Panc1 (cell line): Measurements from ENCODE around the gene TTF2. TPM values are rescaled to one million over a fixed set of nuclear protein-coding genes. Genes with fewer than 3 reads are reported as not detected.
A peak's percentile ranks its signal among the peaks of the same experiment; 100 is the strongest.

Experiments
- ATAC-seq: fragments of 200-7000 bp; cut with Tn5 transposase; 2 replicates; pipeline ENCODE4 v1.9.1; 2020; ENCODE audit warnings: mild to moderate bottlenecking, moderate library complexity
- BruUV-seq: library from RNA; stranded (reverse); fragments of 400-500 nt; replicated peaks from 2 replicates; lab custom pipeline; 2021; lab: Mats Ljungman, UMichigan
- CTCF ChIA-PET: fragments of 300-600 bp; sonication (Branson Sonifier 250); formaldehyde crosslinking; loops from one replicate; lab custom pipeline; 2022; ENCODE audit warnings: antibody characterized with exemption; lab: Charles Lee
- POLR2A ChIA-PET: fragments of 300-600 bp; sonication (Branson Sonifier 250); formaldehyde crosslinking; loops from one replicate; lab custom pipeline; 2022; ENCODE audit warnings: antibody characterized with exemption; lab: Charles Lee
- DNase-seq: peaks from one replicate; pipeline ENCODE4 v3.0.0-alpha.2; 2010; ENCODE audit warnings: low read depth, low spot score
- H3K27ac ChIP-seq: 2 replicates; pipeline ENCODE4 v1.5.1; 2011; ENCODE audit warnings: mild to moderate bottlenecking, low read length, inconsistent platforms
- H3K27me3 ChIP-seq: fragments of 200-500 bp; sonication (Bioruptor generic); 2 replicates; pipeline ENCODE4 v1.6.0; 2014; ENCODE audit warnings: low read length, inconsistent platforms; ENCODE audit not compliant: control insufficient read depth, insufficient read depth
- H3K36me3 ChIP-seq: fragments of 200-500 bp; sonication (Bioruptor generic); 2 replicates; pipeline ENCODE4 v1.5.1; 2014; ENCODE audit warnings: inconsistent platforms, mild to moderate bottlenecking, low read length, moderate library complexity; ENCODE audit not compliant: control insufficient read depth, insufficient read depth
- H3K4me1 ChIP-seq: 2 replicates; pipeline ENCODE4 v1.5.1; 2011; ENCODE audit warnings: inconsistent platforms, mild to moderate bottlenecking, low read length, moderate library complexity; ENCODE audit not compliant: control insufficient read depth, insufficient read depth
- H3K4me3 ChIP-seq, 2 experiments: 2 replicates each; pipeline ENCODE4 v1.5.1; 2011 to 2012; ENCODE audit warnings: low read depth in 2 of 2, low read length in 2 of 2, mild to moderate bottlenecking in 2 of 2, inconsistent platforms in 1 of 2, moderate library complexity in 1 of 2
- H3K9me3 ChIP-seq: fragments of 200-500 bp; sonication (Bioruptor generic); 2 replicates; pipeline ENCODE4 v1.5.1; 2014; ENCODE audit warnings: low read depth, mild to moderate bottlenecking, inconsistent platforms, low read length, moderate library complexity; ENCODE audit not compliant: control insufficient read depth, insufficient read depth
- CTCF ChIP-seq: fragments of 450-650 bp; IDR thresholded peaks from 2 replicates; pipeline ENCODE4 v1.5.1; 2017; ENCODE audit warnings: mild to moderate bottlenecking
- POLR2AphosphoS5 ChIP-seq: IDR thresholded peaks from 2 replicates; pipeline ENCODE4 v1.6.1; 2012; ENCODE audit warnings: mild to moderate bottlenecking, low read depth, low read length, moderate library complexity
- REST ChIP-seq, 2 experiments: IDR thresholded peaks; 2 replicates each; pipeline ENCODE4 v1.6.1; 2011 to 2012; ENCODE audit warnings: low read depth in 2 of 2, control low read depth in 1 of 2, low read length in 1 of 2, mild to moderate bottlenecking in 1 of 2, moderate library complexity in 1 of 2; ENCODE audit not compliant: insufficient read depth in 1 of 2
- SIN3A ChIP-seq: IDR thresholded peaks from 2 replicates; pipeline ENCODE4 v1.6.1; 2012; ENCODE audit warnings: low read depth, mild to moderate bottlenecking, low read length, moderate library complexity, borderline replicate concordance; ENCODE audit not compliant: insufficient read depth
- TCF7L2 ChIP-seq: IDR thresholded peaks from 2 replicates; pipeline ENCODE4 v1.6.1; 2011; ENCODE audit warnings: mild to moderate bottlenecking, low read depth, low read length, inconsistent platforms
- in situ Hi-C: cut with HindIII; loops from 2 replicates; pipeline ENCODE4 v1.10.0; 2016; ENCODE audit warnings: low sequenced_read_pairs, low pct_unique_long_range_greater_than_20kb
- intact Hi-C: fragments of 100-400 bp; cut with micrococcal nuclease; formaldehyde crosslinking; loops from one replicate; pipeline ENCODE4 v1.10.0; 2022; ENCODE audit not compliant: unreplicated experiment
- total RNA-seq: library from RNA; stranded (reverse); gene quantifications from one replicate; pipeline ENCODE4 v1.2.1, GENCODE V29; 2021; ENCODE audit not compliant: unreplicated experiment

TTF2 gene
- total RNA-seq, 1 experiment from 2014 or later, result 32.7 TPM

GRCh38 chr1:117147341-117147831, 87.3 kb downstream of the TTF2 start:
- Histone ChIP-seq H3K4me3 (no peak overlapping the region), H3K4me1 (no peaks in the 10 kb centered on the region; the same call in 1 of the 2 replicates), H3K9me3 (no peaks in the 10 kb centered on the region), H3K27ac (no peak overlapping the region), H3K27me3 (no peaks in the 10 kb centered on the region), H3K36me3 (no peaks in the 10 kb centered on the region)
- ATAC-seq, result peak; percentile 45; the same call in 1 of the 2 replicates
- ChIA-PET CTCF (no interaction called here), POLR2A (no interaction called here)
- intact Hi-C loops, result no loop called here
- DNase-seq, result no peak
- no peak for TF ChIP-seq REST (IDR thresholded peaks at IDR 0.05; ENCODE audit: insufficient read depth in 1 of 2, low read depth in 2 of 2, low read length in 1 of 2)
- TF ChIP-seq SIN3A, result no peak
- TF ChIP-seq TCF7L2, result 0 out of 2 replicates have a peak, but pooled peaks have one; percentile 19
- no peak for TF ChIP-seq CTCF
- TF ChIP-seq POLR2AphosphoS5, result no peak
- in situ Hi-C loops, result no loop called here
- BruUV-seq, result no TSS peak

- Histone ChIP-seq H3K27ac (no peak overlapping the region), H3K4me3 (no peak overlapping the region), H3K9me3 (no peaks in the 10 kb centered on the region), H3K4me1 (no peaks in the 10 kb centered on the region; the same call in 1 of the 2 replicates), H3K27me3 (no peaks in the 10 kb centered on the region), H3K36me3 (no peaks in the 10 kb centered on the region)
- POLR2A ChIA-PET, result no interaction called here
- DNase-seq (no peak), ATAC-seq (no peak)
- no TSS peak for BruUV-seq
- CTCF ChIA-PET, result no interaction called here
- in situ Hi-C loops, result no loop called here
- 0 out of 2 replicates have a peak, but pooled peaks have one; percentile 37 for TF ChIP-seq TCF7L2
- TF ChIP-seq CTCF, result no peak
- TF ChIP-seq POLR2AphosphoS5, result no peak
- TF ChIP-seq SIN3A, result no peak
- intact Hi-C loops, result no loop called here
These were observed 87.9 kb downstream of the TTF2 start for GRCh38 chr1:117147856-117148588.
